Measurements from ENCODE around the gene CLMN. TPM values are rescaled to one million over a fixed set of nuclear protein-coding genes. Genes with fewer than 3 reads are reported as not detected.

Gene CLMN
- total RNA-seq, 2 donors from 2014 or later: 3.4 to 4.0 TPM

GRCh38 chr14:95330591-95331370, 11.1 kb upstream of the CLMN start:
- DNase-seq (ENCODE audit: low spot score): no peak
- TF ChIP-seq CTCF (IDR thresholded peaks at IDR 0.05): no peak
- H3K36me3 ChIP-seq: no peaks in the 10 kb centered on the region

GRCh38 chr14:95329941-95330340, 10.2 kb upstream of the CLMN start:
- Histone ChIP-seq H3K4me3 (no peak overlapping the region), H3K36me3 (no peaks in the 10 kb centered on the region), H3K4me1 (no peaks in the 10 kb centered on the region), H3K27me3 (no peaks in the 10 kb centered on the region), H3K27ac (no peak overlapping the region), H3K9me3 (no peaks in the 10 kb centered on the region)
- DNase-seq (ENCODE audit: low spot score): no peak
- TF ChIP-seq CTCF (IDR thresholded peaks at IDR 0.05): no peak

More at GRCh38 chr14:95330591-95331370, 11.1 kb upstream of the CLMN start:
- no peaks in the 10 kb centered on the region for H3K27me3 ChIP-seq
- H3K4me1 ChIP-seq: no peaks in the 10 kb centered on the region
- no peak overlapping the region for H3K27ac ChIP-seq
- no peaks in the 10 kb centered on the region for H3K9me3 ChIP-seq
- H3K4me3 ChIP-seq: no peak overlapping the region

GRCh38 chr14:95328729-95329503, 9.2 kb upstream of the CLMN start:
- H3K27me3 ChIP-seq: no peaks in the 10 kb centered on the region
- H3K27ac ChIP-seq: no peak overlapping the region
- H3K9me3 ChIP-seq: no peaks in the 10 kb centered on the region
- TF ChIP-seq CTCF (IDR thresholded peaks at IDR 0.05): no peak
- no peaks in the 10 kb centered on the region for H3K36me3 ChIP-seq
- no peaks in the 10 kb centered on the region for H3K4me1 ChIP-seq
- DNase-seq (ENCODE audit: low spot score): no peak
- H3K4me3 ChIP-seq: no peak overlapping the region

- no peaks in the 10 kb centered on the region for H3K27me3 ChIP-seq
- H3K9me3 ChIP-seq: no peaks in the 10 kb centered on the region
Observed at GRCh38 chr14:95327558-95328374, 8.1 kb upstream of the CLMN start.

More at GRCh38 chr14:95327558-95328374, 8.1 kb upstream of the CLMN start:
- Histone ChIP-seq H3K36me3 (no peaks in the 10 kb centered on the region), H3K4me1 (no peaks in the 10 kb centered on the region), H3K27ac (no peak overlapping the region), H3K4me3 (no peak overlapping the region)
- DNase-seq (ENCODE audit: low spot score): no peak
- no peak for TF ChIP-seq CTCF (IDR thresholded peaks at IDR 0.05)

Measured in right atrium auricular region (tissue), 2 donors.